Lower leg skin (tissue), 4 donors: ENCODE results near the gene OR2Z1. TPM values are rescaled to one million over a fixed set of nuclear protein-coding genes. Genes with fewer than 3 reads are reported as not detected.

Experiments used
- DNase-seq, 2 donors: peaks; one replicate each; pipeline ENCODE4 v3.0.0-alpha.2; 2019; ENCODE audit warnings: low spot score in 2 of 2
- H3K4me3 ChIP-seq: fragments of 200-600 bp; sonication (generic); 2 replicates; pipeline ENCODE4 v1.5.1; 2017; ENCODE audit warnings: mild to moderate bottlenecking, low read depth; ENCODE audit not compliant: poor library complexity, severe bottlenecking
- CTCF ChIP-seq, 3 donors: fragments of 450-650 bp; IDR thresholded peaks; one replicate each; pipeline ENCODE4 v1.5.1; 2016; ENCODE audit warnings: antibody characterized with exemption in 3 of 3, mild to moderate bottlenecking in 3 of 3, moderate library complexity in 2 of 3
- POLR2A ChIP-seq, 2 donors: fragments of 450-650 bp; IDR thresholded peaks; one replicate each; pipeline ENCODE4 v1.6.1; 2016 to 2017; ENCODE audit warnings: antibody characterized with exemption in 2 of 2, mild to moderate bottlenecking in 1 of 2, moderate library complexity in 1 of 2
- WGBS, 2 donors: methylation state at CpG; one replicate each; pipeline ENCODE4 v1.1.5; 2018; 5-methylcytosine and 5-hydroxymethylcytosine counted together
- intact Hi-C: fragments of 100-400 bp; cut with DNase I; formaldehyde crosslinking; loops from one replicate; pipeline ENCODE4 v1.15.0; 2023; ENCODE audit warnings: low total_unique reads
- total RNA-seq, 4 donors: library from RNA; depleted of rRNA; stranded (reverse); fragments of >200 nt; gene quantifications; one replicate each; pipeline ENCODE4 v1.1.0, GENCODE V29; 2016

The OR2Z1 gene
- total RNA-seq, 4 donors from 2014 or later: not detected

- WGBS, 2 donors: 63 to 91% methylated on average over 20 to 54 of the region's 60 CpGs
- no peak overlapping the region for H3K4me3 ChIP-seq
- intact Hi-C loops: no loop called here
- TF ChIP-seq POLR2A (IDR thresholded peaks at IDR 0.05) (no peak), CTCF (IDR thresholded peaks at IDR 0.05) (no peak)
- DNase-seq: no peak
These were observed 23.6 kb upstream of the OR2Z1 start for GRCh38 chr19:8697671-8698432.

- DNase-seq: no peak
- intact Hi-C loops: no loop called here
- H3K4me3 ChIP-seq: no peak within 1 kb of the TSS
- 49 to 74% methylated on average over 20 to 22 of the region's 23 CpGs for WGBS, 2 donors
- no peak for TF ChIP-seq CTCF (IDR thresholded peaks at IDR 0.05)
- no peak for TF ChIP-seq POLR2A (IDR thresholded peaks at IDR 0.05)
These were observed 22.9 kb upstream of the OR2Z1 start, which contains the start of gene ACTL9 for GRCh38 chr19:8698433-8699063. Gene ACTL9 (minus strand): TSS chr19:8698795. CDS start chr19:8698701, 94 bp downstream.

GRCh38 chr19:8699908-8700307, 21.5 kb upstream of the OR2Z1 start:
- no peak for DNase-seq
- H3K4me3 ChIP-seq: no peak overlapping the region
- intact Hi-C loops: no loop called here
- TF ChIP-seq POLR2A (IDR thresholded peaks at IDR 0.05) (no peak), CTCF (IDR thresholded peaks at IDR 0.05) (no peak)

GRCh38 chr19:8700956-8701355, 20.5 kb upstream of the OR2Z1 start:
- WGBS, 2 donors: 77 to 83% methylated on average over 2 of the region's 2 CpGs
- no peak overlapping the region for H3K4me3 ChIP-seq
- DNase-seq: no peak
- TF ChIP-seq POLR2A (IDR thresholded peaks at IDR 0.05) (no peak), CTCF (IDR thresholded peaks at IDR 0.05) (no peak)
- intact Hi-C loops: no loop called here

- WGBS, 2 donors: 25 to 32% methylated on average over 5 of the region's 5 CpGs
- intact Hi-C loops: no loop called here
- TF ChIP-seq POLR2A (IDR thresholded peaks at IDR 0.05) (no peak), CTCF (IDR thresholded peaks at IDR 0.05) (no peak)
- no peak overlapping the region for H3K4me3 ChIP-seq
- DNase-seq: no peak
These were observed 19.1 kb upstream of the OR2Z1 start for GRCh38 chr19:8702350-8702749.
